ENCODE measurements around the gene CATSPER4.
A peak's percentile ranks its signal among the peaks of the same experiment; 100 is the strongest.

Gene CATSPER4

GRCh38 chr1:26158908-26159742 is 31.3 kb upstream of the CATSPER4 start, which contains the start of gene FAM110D:
Gene FAM110D, plus strand, starts transcription at chr1:26159079. Its CDS starts 2,213 bp downstream, at chr1:26161292.
- no peak for TF ChIP-seq ZBTB7A (IDR thresholded peaks at IDR 0.05; ENCODE audit: low read depth)
- TF ChIP-seq EGR1 (IDR thresholded peaks at IDR 0.05) = no peak
- TF ChIP-seq REST (IDR thresholded peaks at IDR 0.05; ENCODE audit: low read depth) = no peak
- no peak for TF ChIP-seq TAF1 (IDR thresholded peaks at IDR 0.05; ENCODE audit: low read depth)
- TF ChIP-seq YY1 (IDR thresholded peaks at IDR 0.05; ENCODE audit: low read depth) = no peak
- TF ChIP-seq CEBPB (IDR thresholded peaks at IDR 0.05) = no peak

- no peak for TF ChIP-seq NFIC (IDR thresholded peaks at IDR 0.05)
- no peak for TF ChIP-seq TAF1 (IDR thresholded peaks at IDR 0.05; ENCODE audit: low read depth)
- no peak for TF ChIP-seq EP300 (IDR thresholded peaks at IDR 0.05; ENCODE audit: borderline replicate concordance)
- no peak for TF ChIP-seq YY1 (IDR thresholded peaks at IDR 0.05; ENCODE audit: low read depth)
- no peak for TF ChIP-seq ZBTB7A (IDR thresholded peaks at IDR 0.05; ENCODE audit: low read depth)
- TF ChIP-seq FOXM1 (IDR thresholded peaks at IDR 0.05; ENCODE audit: borderline replicate concordance, low read depth) = no peak
- TF ChIP-seq TCF12 (IDR thresholded peaks at IDR 0.05; ENCODE audit: low read depth) = no peak
- no peak for TF ChIP-seq RAD21 (IDR thresholded peaks at IDR 0.05; ENCODE audit: low read depth)
- no peak for TF ChIP-seq CREB1 (IDR thresholded peaks at IDR 0.05; ENCODE audit: low read depth)
- TF ChIP-seq MAX (IDR thresholded peaks at IDR 0.05) = no peak
- TF ChIP-seq EGR1 (IDR thresholded peaks at IDR 0.05) = no peak
- no peak for TF ChIP-seq REST (IDR thresholded peaks at IDR 0.05; ENCODE audit: low read depth)
- TF ChIP-seq CEBPB (IDR thresholded peaks at IDR 0.05) = no peak
- no peak for TF ChIP-seq TEAD4 (IDR thresholded peaks at IDR 0.05)
- TF ChIP-seq USF1 (IDR thresholded peaks at IDR 0.05) = no peak
Measured at GRCh38 chr1:26159743-26160039, 30.7 kb upstream of the CATSPER4 start.

GRCh38 chr1:26160527-26161414 is 29.6 kb upstream of the CATSPER4 start:
- TF ChIP-seq FOXM1 (IDR thresholded peaks at IDR 0.05; ENCODE audit: borderline replicate concordance, low read depth) (no peak), EP300 (IDR thresholded peaks at IDR 0.05; ENCODE audit: borderline replicate concordance) (no peak), USF1 (IDR thresholded peaks at IDR 0.05) (no peak), TEAD4 (IDR thresholded peaks at IDR 0.05) (no peak), TAF1 (IDR thresholded peaks at IDR 0.05; ENCODE audit: low read depth) (no peak), MAX (IDR thresholded peaks at IDR 0.05) (no peak), CEBPB (IDR thresholded peaks at IDR 0.05) (no peak), RAD21 (IDR thresholded peaks at IDR 0.05; ENCODE audit: low read depth) (no peak), NFIC (IDR thresholded peaks at IDR 0.05) (no peak), CREB1 (IDR thresholded peaks at IDR 0.05; ENCODE audit: low read depth) (no peak), EGR1 (IDR thresholded peaks at IDR 0.05) (no peak), TCF12 (IDR thresholded peaks at IDR 0.05; ENCODE audit: low read depth) (no peak)

GRCh38 chr1:26161415-26162219 is 28.8 kb upstream of the CATSPER4 start:
- TF ChIP-seq EP300 (IDR thresholded peaks at IDR 0.05; ENCODE audit: borderline replicate concordance) (no peak), YY1 (IDR thresholded peaks at IDR 0.05; ENCODE audit: low read depth) (0 out of 2 replicates have a peak, but pooled peaks have one; percentile 13), REST (IDR thresholded peaks at IDR 0.05; ENCODE audit: low read depth) (no peak), NFIC (IDR thresholded peaks at IDR 0.05) (no peak), TCF12 (IDR thresholded peaks at IDR 0.05; ENCODE audit: low read depth) (no peak), MAX (IDR thresholded peaks at IDR 0.05) (peak; percentile 96)
